ENCODE data around the gene XYLT1.
"Not testable (repeated sequence)": the region's sequence is repeated elsewhere in the genome, so short reads cannot be mapped to it uniquely, and the experiment has no call there.

Gene XYLT1

DNA sequence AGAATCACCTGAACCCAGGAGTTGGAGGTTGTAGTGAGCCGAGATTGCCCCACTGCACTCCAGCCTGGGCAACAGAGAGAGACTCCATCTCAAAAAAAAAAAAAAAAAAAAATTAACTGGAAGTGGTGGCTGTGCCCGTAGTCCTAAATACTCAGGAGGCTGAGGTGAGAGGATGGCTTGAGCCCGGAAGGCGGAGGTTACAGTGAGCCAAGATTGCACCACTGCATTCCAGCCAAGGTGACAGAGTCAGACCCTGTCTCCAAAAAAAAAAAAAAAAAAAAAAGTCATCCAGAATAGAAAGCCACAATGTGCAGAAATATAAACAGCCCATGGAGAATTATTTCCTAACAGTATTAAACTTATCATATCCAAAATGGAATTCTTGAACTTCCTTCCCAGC, 11.6 kb upstream of the XYLT1 start:
- DNase-seq = not testable (repeated sequence)

DNA sequence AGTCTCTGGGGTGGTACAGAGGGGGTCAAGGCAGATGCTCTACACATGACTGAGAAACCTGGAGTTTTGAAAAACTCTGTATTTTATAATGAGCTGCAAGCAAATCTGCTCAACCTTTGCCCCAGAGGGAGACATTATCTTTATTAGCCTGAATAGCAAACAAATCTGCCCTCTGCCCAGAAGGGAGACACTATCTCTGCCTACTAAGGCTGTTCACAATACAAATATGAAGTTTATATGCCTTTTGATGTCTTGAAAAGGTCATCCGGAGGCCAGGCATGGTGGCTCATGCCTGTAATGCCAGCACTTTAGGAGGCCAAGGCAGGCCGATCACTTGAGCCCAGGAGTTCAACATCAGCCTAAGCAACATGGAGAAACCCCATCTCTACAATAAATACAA, 11.0 kb upstream of the XYLT1 start:
- DNase-seq = no peak

DNA sequence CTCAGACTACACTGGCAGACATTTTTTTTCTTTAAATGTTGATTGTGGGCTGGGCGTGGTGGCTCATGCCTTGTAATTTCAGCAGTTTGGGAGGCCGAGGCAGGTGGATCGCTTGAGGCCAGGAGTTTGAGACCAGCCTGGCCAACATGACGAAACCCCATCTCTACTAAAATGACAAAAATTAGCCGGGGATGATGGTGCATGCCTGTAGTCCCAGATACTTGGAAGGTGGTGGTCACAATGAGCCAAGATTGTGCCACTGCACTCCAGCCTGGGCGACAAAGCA, 6.4 kb upstream of the XYLT1 start:
- DNase-seq = not testable (repeated sequence)

DNA sequence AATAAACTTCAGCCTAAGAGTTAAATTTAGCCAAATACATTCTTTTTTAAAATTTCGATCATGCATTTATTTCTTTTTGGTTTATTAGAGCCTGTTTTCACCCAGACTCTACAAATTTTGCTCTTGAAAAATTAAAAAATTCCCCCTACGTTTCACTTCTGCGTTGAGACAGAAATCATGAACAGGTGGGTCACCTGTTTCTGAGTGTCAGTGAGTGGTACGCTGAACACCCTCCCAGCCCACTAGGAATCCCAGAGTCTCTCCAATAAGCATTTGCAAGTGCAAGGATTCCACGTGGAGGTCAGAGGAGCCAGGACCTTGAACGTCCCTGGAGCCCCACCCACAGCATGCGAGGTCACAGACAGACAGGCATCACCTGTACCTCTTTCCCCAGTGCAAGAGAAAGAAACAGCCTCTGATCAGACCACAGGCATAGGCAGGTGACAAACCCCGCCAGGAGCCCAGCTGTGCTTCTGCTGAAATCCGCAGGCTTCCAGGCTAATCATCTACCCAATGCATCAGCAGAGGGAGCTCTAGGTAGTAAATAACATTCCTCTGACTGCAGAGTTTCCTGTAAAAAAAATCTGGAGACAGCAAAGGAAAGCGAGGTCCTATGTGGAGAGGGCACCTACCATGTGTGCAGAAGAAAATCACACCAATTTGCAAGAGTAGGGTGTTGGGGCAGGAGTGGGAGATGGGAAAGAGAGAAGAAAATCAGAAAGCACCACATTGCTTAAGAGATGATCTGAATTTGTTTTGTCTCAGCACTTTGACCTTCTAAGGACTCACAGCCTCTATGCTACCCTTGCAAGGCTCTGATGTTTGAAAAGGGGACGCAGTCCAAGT, 5.9 kb upstream of the XYLT1 start:
- DNase-seq = no peak

DNA sequence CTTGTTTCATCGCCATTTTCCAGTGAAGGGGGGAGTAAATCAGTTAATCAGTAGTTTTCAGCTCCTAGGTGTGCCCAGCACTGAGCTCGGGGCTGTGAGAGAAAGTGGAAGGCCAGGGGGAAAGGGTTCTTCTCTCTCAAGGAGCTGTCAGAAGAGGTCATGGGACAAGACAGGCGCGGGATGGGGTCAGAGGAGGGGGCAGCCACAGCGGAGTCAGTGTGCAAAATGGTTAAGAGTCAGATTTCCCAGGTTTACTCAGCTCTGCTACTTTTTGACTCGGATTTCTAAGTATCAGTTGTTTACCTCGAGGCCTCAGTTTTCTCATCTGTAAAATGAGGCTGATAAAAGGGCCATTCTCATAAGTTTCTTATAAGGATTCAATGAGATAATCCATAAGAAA, 4.3 kb upstream of the XYLT1 start:
- DNase-seq = no peak

DNA sequence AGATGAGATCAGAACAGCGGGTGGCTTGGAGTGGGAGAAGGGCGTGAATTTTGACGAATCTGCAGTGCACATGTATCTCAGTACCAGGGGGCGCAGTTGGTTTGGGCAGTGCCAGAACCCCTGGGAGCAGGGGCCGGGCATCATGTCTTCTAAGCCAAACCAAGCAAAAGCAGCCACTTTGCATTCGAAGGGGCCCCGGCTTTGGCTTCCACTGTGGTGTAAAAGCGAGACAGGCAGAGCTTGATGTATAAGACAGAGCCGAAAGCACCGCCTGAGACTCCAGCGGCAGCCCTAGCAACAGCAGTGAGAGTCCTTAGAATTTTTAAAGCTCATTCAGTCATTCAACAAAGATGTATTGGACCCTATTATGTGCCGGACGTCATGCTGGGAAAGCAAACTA, 3.8 kb upstream of the XYLT1 start:
- DNase-seq = no peak

DNA sequence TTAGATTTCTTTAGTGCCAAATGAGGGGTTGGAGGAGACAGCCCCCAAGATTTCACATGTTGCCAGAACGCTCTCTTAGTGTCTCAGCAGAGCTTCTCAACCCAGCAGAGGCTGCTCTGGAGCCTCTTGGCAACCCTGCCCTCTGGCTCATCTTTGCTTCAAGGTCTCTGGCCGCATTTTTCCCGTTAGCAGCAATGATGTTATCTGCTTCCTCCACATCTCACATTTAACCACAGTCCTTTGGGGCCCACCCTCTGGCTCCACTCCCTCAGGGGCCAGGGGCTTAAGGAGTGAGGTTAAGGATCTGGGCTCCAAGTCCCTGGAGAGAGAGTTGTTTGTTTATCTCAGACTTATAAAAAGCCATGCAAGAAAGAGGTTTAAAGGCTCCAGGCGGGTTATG, 3.3 kb upstream of the XYLT1 start:
- no peak for DNase-seq

DNA sequence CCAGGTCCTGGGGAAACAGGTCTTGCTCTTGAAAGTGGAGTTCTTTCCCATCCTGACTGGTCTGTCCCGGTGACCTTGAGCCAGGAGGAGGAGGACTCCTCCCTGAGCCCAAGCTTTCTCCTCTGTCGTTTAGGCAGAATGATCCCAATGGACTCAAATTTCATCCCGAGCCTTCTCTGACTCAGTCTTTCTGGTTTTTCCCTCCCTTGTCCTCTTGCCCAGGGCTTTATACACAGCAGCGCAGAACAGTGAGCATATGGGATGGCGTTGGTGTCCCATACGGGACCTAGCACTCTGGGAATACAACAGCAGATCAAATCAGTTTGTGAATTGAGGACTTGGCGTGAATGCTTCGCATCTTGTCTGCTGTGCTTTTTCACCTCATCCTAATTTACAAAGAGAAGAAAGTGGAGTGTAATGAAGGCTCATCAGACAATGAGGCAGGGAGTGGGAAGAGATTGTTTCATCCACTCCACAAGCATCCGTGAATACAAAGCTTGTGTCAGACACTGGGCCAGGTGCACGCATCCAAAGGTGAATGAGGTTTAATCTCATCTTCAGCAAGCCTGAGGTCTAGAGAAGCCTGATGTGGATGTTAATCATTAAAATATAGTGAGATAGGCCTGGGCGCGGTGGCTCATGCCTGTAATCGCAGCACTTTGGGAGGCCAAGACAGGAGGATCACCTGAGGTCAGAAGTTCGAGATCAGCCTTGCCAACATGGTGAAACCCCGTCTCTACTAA, 1.1 kb upstream of the XYLT1 start:
- no peak for DNase-seq

DNA sequence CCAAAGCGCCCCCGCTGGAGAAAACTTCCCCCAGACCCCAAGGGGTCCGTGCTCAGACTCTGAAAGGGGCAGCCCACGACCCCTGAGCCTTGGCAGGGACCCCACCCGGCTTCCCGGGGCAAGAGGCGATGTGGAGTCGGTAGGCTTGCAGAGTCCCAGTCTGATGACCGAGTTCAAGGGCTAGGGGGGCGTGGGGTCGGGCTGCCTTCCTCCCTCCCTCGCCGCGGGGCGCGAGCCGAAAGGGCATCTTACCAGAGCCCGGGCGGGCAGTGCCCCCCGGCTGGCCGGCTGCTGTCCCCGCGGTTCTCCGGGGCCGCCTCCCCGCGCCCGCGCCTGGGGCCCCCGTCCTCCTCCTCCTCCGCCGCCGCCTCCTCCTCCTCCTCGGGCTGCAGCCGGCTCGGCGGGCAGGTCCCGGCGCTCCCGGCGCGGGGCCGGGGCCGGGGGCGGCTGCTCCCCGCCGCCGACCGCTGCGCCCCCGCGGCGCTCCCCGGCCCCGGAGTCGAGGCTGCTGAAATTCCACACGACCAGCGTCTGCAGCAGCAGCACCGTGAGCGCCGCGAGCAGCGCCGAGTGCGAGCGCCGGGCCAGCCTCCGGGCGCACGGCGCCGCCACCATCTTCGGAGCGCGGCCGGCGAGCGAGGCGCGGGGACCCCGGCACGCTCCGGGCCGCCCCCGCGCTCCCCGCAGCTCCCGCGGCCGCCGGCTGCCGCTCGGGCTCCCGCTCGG, 415 bp downstream of the XYLT1 start:
- DNase-seq = no peak

DNA sequence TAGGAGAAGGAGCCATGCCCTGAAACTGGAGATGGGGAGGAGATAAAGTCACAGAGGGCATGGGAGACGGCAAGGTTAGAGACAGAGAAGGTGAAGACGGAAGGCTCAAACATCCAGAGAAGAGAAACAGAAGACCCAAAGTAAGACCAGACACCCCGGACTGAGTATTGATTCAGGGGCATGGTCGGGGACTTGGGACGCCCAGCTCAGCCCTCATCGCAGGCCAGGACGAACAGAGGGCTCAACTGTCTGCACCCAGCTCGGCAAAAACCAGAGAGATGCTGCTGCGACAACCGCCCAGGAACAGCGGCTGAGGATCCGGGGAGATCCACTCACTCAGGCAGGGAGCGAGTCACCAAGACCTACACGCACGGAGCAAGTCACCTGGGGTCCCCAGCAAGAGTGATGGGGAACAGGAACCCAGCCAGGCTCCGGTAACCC, 999 bp downstream of the XYLT1 start:
- DNase-seq = no peak

DNA sequence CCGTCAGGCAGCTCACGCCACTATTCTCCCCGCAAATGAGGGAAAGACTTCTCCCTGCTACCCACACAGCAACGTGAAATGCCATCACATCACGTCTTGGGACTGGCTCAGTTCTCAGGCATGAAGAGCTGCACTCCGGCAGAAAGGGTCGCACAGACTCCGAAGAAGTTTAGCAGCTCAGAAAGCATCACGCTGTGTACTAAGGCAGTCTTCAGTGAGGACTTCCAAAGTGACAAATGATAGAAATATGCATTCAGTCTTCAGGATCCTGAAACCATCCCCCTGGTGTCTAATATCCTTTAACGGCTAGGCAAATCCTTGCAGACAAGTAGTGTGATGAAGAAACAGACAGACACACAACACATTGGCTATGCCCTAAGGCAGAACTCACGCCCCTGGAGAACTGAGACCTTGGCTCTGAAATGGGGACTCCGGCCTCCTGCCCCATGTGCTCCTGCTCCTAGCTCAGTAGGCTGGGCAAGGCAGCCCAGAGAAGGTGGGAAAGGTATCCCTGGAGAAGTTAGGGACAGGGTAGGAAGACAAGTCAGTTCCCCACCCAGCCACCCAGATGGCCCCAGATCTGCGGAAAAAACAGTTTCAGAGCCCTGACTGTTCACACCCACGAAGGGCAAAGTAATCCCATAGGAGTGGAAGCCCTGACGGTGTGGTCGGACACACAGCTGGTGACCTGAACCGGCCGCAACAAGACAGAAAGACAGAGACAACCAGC, 1.6 kb downstream of the XYLT1 start:
- DNase-seq = no peak

DNA sequence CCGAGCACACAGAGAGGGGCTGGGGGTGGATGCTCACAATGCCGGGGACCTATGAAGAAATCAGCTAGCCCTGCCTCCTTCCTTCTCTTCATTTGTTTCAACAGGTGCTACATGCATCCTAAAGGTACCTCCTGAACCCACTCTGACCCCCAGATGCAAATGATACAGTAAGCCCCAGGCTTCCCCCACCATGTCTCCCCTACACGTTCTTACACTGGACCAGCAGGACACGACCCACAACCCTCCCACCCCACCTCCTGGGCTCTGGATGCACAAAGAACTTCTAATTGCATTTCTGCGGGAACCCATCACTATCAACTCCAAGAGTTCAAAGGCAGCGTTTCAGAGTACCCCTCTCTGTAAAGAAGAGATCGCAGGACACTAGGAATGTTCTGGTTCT, 2.1 kb downstream of the XYLT1 start:
- DNase-seq = no peak

DNA sequence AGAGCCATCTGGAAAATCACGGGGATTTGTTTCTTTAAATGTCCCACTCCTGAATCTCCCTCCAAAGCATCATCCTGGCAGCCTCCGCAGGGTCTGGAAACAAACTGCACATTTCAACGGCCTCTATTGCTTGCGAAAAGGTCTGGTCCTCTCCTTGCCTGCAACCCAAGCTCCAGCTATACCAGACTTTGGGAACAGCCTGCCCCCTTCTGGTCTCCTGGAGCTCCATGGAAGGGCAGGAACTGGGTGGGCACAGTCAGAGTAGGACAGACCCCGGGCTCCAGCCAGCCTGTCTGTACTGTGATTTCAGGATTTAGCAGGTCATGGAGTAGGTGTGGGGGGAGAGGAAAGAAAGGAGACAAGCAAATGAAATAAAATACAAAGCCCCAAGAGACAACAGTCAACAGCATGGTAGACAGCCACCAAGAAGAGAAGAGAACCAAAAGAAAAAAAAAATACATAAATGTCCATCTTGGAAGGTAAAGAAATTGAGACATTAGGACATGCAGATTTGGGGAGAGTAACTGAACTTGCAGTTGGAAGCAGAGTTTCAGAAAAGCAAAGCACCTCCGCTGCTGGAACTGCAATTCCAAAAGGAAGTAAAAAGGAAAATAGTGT, 2.7 kb downstream of the XYLT1 start:
- no peak for DNase-seq

DNA sequence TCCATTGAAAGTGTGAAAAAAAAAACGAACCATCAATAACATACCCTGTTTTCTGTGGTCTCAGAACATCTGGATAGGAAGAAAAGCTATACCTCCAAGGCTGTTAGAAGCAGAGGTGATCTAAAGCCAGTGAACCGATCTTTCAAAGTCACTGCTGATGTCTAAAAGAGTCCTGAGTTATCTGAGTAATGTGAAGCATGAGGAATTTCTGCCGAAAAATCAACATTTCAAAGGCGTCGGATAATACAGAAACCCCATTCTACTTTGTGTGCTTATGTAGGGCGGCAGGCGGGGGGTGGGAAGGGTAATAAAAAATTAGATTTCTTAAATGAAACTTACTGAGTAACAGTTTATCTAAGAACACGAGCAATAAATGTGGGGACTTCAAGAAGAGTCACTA, 3.9 kb downstream of the XYLT1 start:
- no peak for DNase-seq

DNA sequence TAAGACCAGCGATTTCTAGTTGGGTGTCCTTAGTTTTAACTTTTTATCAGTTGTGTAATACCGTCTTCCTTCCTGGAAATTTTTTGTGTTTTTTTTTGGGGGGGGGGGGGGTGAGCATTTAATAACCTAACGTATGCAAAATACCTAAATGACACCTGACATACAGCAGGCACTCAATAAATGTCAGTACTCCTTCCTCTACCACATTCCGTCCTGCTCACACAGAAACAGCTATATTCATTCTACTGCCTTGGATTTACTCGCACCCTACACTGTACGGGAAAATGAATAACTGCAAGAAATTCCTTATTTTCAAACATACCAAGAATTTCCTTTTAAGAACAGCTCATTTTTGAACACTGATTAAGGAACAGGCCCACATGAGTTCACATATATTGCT, 5.3 kb downstream of the XYLT1 start:
- no peak for DNase-seq

DNA sequence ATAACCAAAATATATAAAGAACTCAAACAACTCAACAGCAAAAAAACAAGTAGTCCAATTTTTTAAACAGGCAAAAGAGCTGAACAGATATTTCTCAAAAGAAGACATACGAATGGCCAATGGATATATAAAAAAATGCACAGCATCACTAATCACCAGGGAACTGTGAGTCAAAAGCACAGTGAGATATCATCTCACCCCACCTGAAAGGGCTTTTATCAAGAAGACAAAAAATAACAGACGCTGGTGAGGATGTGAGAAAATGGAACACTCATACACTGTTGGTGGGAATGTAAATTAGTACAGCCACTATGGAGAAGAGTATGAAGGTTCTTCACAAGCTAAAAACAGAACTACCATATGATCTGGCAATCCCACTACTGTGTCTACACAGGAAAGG, 7.4 kb downstream of the XYLT1 start:
- DNase-seq = no peak

DNA sequence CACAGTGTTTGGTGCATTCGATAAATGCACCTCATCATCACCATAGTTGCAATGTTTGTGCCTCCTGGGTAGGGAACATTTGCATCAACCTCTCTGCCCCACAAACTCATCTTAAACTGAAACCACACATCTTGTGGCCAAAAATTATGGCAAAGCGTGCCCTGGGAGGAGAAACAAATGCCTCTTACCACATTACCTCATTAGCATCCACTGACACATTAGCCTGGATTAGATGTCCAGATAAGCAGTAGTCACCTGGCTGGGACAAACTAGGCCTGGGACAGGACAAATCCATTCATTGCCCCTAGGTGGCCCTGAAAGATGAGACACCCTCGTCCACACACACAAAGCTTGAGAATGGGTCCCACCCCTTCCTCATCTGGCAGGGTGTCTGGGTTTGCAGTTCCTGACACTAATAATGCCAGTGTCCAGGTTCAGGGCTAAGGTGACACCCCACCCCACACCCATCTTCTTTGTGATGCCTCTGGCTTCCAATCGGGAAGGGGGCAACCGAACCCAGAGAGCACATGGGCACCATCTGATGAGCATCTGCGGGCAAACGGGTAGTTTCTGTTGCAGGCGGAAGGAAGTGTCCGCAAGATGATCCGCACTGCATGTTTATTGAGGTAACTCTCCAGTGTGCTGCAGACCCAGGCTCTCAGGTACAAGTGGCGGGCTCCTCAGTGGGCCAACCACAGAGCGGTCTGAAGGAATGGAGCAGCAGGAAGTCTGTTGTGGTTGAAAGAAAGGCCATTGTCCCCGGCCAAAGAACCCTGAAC, 8.6 kb downstream of the XYLT1 start:
- no peak for DNase-seq

DNA sequence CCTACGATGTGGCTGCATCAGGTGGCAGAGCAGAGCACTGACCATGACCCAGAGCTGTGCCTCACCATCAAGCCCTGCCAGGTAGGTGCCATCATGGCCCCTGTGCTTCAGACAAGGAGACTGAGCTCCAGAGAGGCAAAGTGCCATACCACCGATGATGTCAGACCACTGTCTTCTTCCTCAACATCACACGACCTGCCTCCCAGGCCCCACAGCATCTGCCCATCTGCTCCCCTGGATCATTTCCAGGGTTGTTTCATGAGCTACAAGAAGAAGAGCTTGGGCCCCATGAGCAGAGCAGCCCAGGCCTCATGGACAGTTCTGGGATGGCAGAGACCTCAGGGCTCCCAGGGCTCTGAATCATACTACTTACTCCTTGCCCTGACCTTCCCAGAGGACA, 9.9 kb downstream of the XYLT1 start:
- DNase-seq = peak; percentile 64

DNA sequence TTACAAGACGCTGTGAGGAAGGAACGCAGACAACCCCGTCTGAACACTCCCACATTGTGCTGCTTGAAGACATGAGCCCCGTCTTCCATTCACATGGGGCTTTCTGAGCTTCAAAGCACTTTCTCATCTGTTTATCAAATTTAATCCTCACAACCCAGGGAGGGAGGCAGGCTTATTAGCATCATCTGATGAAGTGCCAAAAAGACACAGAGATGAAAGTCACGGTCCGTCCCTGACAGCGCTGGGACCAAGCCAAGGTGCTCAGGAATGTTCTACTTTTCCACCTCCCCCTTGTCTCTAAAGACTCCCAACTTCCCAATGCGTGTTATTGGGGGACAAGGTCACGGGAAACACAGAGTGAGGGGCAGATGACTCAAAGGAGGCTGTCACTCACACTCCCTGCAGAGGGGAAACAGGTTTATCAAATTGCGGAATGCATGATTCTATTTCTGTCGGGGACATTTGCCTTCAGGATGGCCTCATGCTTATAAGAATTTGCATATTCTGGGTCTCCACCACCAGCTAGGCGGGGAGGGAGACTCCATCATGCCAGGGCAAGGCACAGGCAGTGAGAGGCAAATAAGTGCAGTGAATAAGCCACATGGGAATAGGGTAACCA, 10.7 kb downstream of the XYLT1 start:
- DNase-seq = no peak

DNA sequence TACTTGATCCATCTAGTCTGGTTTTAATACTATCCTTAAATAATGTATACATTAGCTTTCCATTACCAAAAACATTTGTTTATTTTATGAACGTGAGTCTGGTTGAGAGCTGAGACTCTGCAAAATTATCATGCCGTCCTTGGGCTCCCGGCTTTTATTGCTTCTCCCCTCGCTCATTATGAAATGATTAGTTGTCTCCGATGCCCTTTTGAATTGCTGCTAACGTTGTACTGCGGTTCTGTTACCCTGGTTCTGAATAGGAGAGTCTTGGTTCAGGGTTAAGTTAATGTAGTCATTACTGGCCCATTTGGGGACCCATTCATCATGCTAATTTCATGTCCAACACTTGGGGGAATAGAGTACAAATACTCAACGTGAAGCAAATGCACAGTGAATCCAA, 12.8 kb downstream of the XYLT1 start:
- no peak for DNase-seq

DNA sequence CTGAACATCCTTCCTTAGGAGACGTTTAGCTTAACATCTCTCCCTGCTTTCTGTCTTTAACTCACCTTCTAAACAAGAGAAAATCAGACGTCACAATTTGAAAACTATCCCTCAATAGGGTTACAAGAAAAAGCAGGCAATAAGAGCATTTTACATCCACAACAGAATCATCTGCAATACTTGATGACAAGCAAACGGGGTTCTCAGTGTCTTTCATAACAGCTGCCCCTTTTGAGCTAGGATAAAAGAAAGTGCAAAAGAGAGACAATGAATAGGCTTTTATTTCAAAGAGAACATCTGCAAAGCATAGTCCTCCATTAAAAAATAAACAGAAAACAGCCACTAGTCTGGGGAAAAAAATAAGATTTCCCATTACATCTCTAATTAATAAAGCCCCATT, 13.2 kb downstream of the XYLT1 start:
- no peak for DNase-seq
